HG03159 (cell line): ENCODE results near the gene TMEM174.

Experiments used
- ATAC-seq: cut with Tn5 transposase; IDR thresholded peaks from one replicate; pipeline ENCODE4 v1.9.1; 2021; ENCODE audit warnings: mild to moderate bottlenecking, moderate library complexity; ENCODE audit not compliant: unreplicated experiment

TMEM174 gene

GRCh38 chr5:73172951-73173350 is at the start of gene TMEM174:
Gene TMEM174 (plus strand): TSS chr5:73173193. CDS start chr5:73173244, 51 bp downstream.
- no peak for ATAC-seq

GRCh38 chr5:73125289-73125688 is 47.7 kb upstream of the TMEM174 start:
- no peak for ATAC-seq

GRCh38 chr5:73126381-73126780 is 46.6 kb upstream of the TMEM174 start:
- ATAC-seq, result no peak

GRCh38 chr5:73126957-73127356 is 46.0 kb upstream of the TMEM174 start:
- no peak for ATAC-seq

- ATAC-seq, result no peak
Observed at GRCh38 chr5:73129143-73129542, 43.9 kb upstream of the TMEM174 start.

- ATAC-seq, result no peak
Observed at GRCh38 chr5:73130811-73131210, 42.2 kb upstream of the TMEM174 start.

GRCh38 chr5:73131711-73132425 is 41.1 kb upstream of the TMEM174 start:
- no peak for ATAC-seq

GRCh38 chr5:73132759-73133158 is 40.2 kb upstream of the TMEM174 start:
- ATAC-seq, result no peak

- no peak for ATAC-seq
Observed at GRCh38 chr5:73135021-73135420, 38.0 kb upstream of the TMEM174 start.

GRCh38 chr5:73135429-73136054 is 37.5 kb upstream of the TMEM174 start:
- ATAC-seq, result no peak

GRCh38 chr5:73136055-73136562 is 36.9 kb upstream of the TMEM174 start:
- no peak for ATAC-seq

GRCh38 chr5:73137563-73138530 is 35.1 kb upstream of the TMEM174 start:
- ATAC-seq, result no peak

GRCh38 chr5:73139485-73139884 is 33.5 kb upstream of the TMEM174 start:
- ATAC-seq, result no peak

- ATAC-seq, result no peak
Observed at GRCh38 chr5:73140801-73141200, 32.2 kb upstream of the TMEM174 start.

- no peak for ATAC-seq
Observed at GRCh38 chr5:73142035-73142434, 31.0 kb upstream of the TMEM174 start.

GRCh38 chr5:73143716-73144115 is 29.3 kb upstream of the TMEM174 start:
- ATAC-seq, result no peak

- ATAC-seq, result no peak
Observed at GRCh38 chr5:73149540-73149939, 23.5 kb upstream of the TMEM174 start.

- ATAC-seq, result no peak
Observed at GRCh38 chr5:73150876-73151275, 22.1 kb upstream of the TMEM174 start.

- no peak for ATAC-seq
Observed at GRCh38 chr5:73151766-73152410, 21.1 kb upstream of the TMEM174 start.
